IMR-90 (cell line): ENCODE results near the gene MFAP4. TPM values are rescaled to one million over a fixed set of nuclear protein-coding genes. Genes with fewer than 3 reads are reported as not detected.

ENCODE experiments used
- ATAC-seq: fragments of 200-7000 bp; cut with Tn5 transposase; 2 replicates; pipeline ENCODE4 v1.9.1; 2020; ENCODE audit warnings: low read depth, mild to moderate bottlenecking, moderate library complexity
- BruUV-seq: library from RNA; stranded (reverse); fragments of 400-500 nt; replicated peaks from 2 replicates; lab custom pipeline; 2021; lab: Mats Ljungman, UMichigan
- CTCF ChIA-PET: fragments of 300-600 bp; formaldehyde crosslinking; extraction: SDS; loops from one replicate; lab custom pipeline; 2021; ENCODE audit warnings: antibody characterized with exemption; lab: Yijun Ruan, JAX
- POLR2A ChIA-PET: fragments of 300-600 bp; sonication (Branson Sonifier 250); formaldehyde crosslinking; loops from one replicate; lab custom pipeline; 2022; ENCODE audit warnings: antibody characterized with exemption; ENCODE audit not compliant: unreplicated experiment; lab: Charles Lee
- DNase-seq: peaks from one replicate; pipeline ENCODE4 v3.0.0; 2013
- H2AFZ ChIP-seq: replicated peaks from 2 replicates; pipeline ENCODE3; 2013; ENCODE audit warnings: low read length, mild to moderate bottlenecking; ENCODE audit not compliant: poor library complexity
- H2AK5ac ChIP-seq: 2 replicates; pipeline ENCODE4 v1.6.1; 2013; ENCODE audit warnings: low read depth, low read length, inconsistent platforms
- H2AK9ac ChIP-seq: replicated peaks from 2 replicates; pipeline ENCODE3; 2013; ENCODE audit warnings: mild to moderate bottlenecking, low read depth, low read length, moderate library complexity; ENCODE audit not compliant: poor library complexity
- H2BK120ac ChIP-seq: 2 replicates; pipeline ENCODE4 v1.6.1; 2013; ENCODE audit warnings: low read depth, low read length, inconsistent platforms
- H2BK15ac ChIP-seq: 3 replicates; pipeline ENCODE4 v1.6.1; 2013; ENCODE audit warnings: low read depth, low read length, inconsistent platforms
- H2BK20ac ChIP-seq: 2 replicates; pipeline ENCODE4 v1.6.1; 2013; ENCODE audit warnings: low read depth, mild to moderate bottlenecking, inconsistent platforms, low read length, moderate library complexity
- H2BK5ac ChIP-seq: 2 replicates; pipeline ENCODE4 v1.6.1; 2013; ENCODE audit warnings: mild to moderate bottlenecking, low read depth, low read length, inconsistent platforms; ENCODE audit not compliant: poor library complexity, severe bottlenecking
- H3K14ac ChIP-seq: replicated peaks from 2 replicates; pipeline ENCODE4 v1.6.1; 2013; ENCODE audit warnings: low read depth, low read length, inconsistent platforms
- H3K18ac ChIP-seq: 2 replicates; pipeline ENCODE4 v1.6.1; 2013; ENCODE audit warnings: low read depth, low read length, control low read depth
- H3K23ac ChIP-seq: 2 replicates; pipeline ENCODE4 v1.6.1; 2013; ENCODE audit warnings: low read depth, low read length, inconsistent platforms
- H3K27ac ChIP-seq: 2 replicates; pipeline ENCODE4 v1.5.1; 2013; ENCODE audit warnings: mild to moderate bottlenecking, control low read depth, low read length; ENCODE audit not compliant: insufficient read depth
- H3K27me3 ChIP-seq: 2 replicates; pipeline ENCODE4 v1.6.1; 2013; ENCODE audit warnings: low read length; ENCODE audit not compliant: control insufficient read depth, insufficient read depth
- H3K36me3 ChIP-seq: 2 replicates; pipeline ENCODE4 v1.6.1; 2013; ENCODE audit warnings: low read length, mixed read lengths; ENCODE audit not compliant: control insufficient read depth, insufficient read depth
- H3K4ac ChIP-seq: 2 replicates; pipeline ENCODE4 v1.6.1; 2013; ENCODE audit warnings: low read depth, low read length, inconsistent platforms
- H3K4me1 ChIP-seq: 2 replicates; pipeline ENCODE4 v1.6.1; 2013; ENCODE audit warnings: low read length, mixed read lengths; ENCODE audit not compliant: control insufficient read depth, insufficient read depth
- H3K4me2 ChIP-seq: 2 replicates; pipeline ENCODE4 v1.6.1; 2013; ENCODE audit warnings: low read depth, mild to moderate bottlenecking, control low read depth, low read length, moderate library complexity
- H3K4me3 ChIP-seq: 2 replicates; pipeline ENCODE4 v1.5.1; 2013; ENCODE audit warnings: low read depth, mild to moderate bottlenecking, control low read depth, low read length, moderate library complexity; ENCODE audit not compliant: insufficient read depth
- H3K56ac ChIP-seq: 2 replicates; pipeline ENCODE4 v1.6.1; 2013; ENCODE audit warnings: low read length, inconsistent platforms; ENCODE audit not compliant: insufficient read depth; ENCODE audit errors: extremely low read depth
- H3K79me1 ChIP-seq, 2 experiments: 2 replicates each; pipeline ENCODE4 v1.6.1; 2013; ENCODE audit warnings: low read length in 2 of 2, inconsistent platforms in 1 of 2, low read depth in 1 of 2
- H3K9ac ChIP-seq: 2 replicates; pipeline ENCODE4 v1.6.1; 2013; ENCODE audit warnings: low read depth, low read length, control low read depth
- H3K9me1 ChIP-seq: 2 replicates; pipeline ENCODE4 v1.6.1; 2013; ENCODE audit warnings: low read length, inconsistent platforms; ENCODE audit not compliant: insufficient read depth
- H3K9me3 ChIP-seq: 2 replicates; pipeline ENCODE4 v1.6.1; 2013; ENCODE audit warnings: low read length; ENCODE audit not compliant: control insufficient read depth, insufficient read depth
- H4K20me1 ChIP-seq: 2 replicates; pipeline ENCODE4 v1.6.1; 2013; ENCODE audit warnings: low read length, inconsistent platforms; ENCODE audit not compliant: insufficient read depth
- H4K5ac ChIP-seq: 2 replicates; pipeline ENCODE4 v1.6.1; 2013; ENCODE audit warnings: mild to moderate bottlenecking, low read depth, low read length, control low read depth
- H4K8ac ChIP-seq, 2 experiments: 2 replicates each; pipeline ENCODE4 v1.6.1; 2013; ENCODE audit warnings: low read depth in 2 of 2, low read length in 2 of 2, control low read depth in 1 of 2, inconsistent platforms in 1 of 2
- H4K91ac ChIP-seq: 2 replicates; pipeline ENCODE4 v1.6.1; 2013; ENCODE audit warnings: low read depth, low read length, inconsistent platforms; ENCODE audit not compliant: insufficient read depth
- CHD1 ChIP-seq: IDR thresholded peaks from 2 replicates; pipeline ENCODE4 v1.6.1; 2012; ENCODE audit warnings: low read depth, low read length, improper control_type of control experiment
- ELK1 ChIP-seq: fragments of 150-350 bp; IDR thresholded peaks from 2 replicates; pipeline ENCODE4 v1.6.1; 2016; ENCODE audit warnings: low read depth, mild to moderate bottlenecking, low read length, moderate library complexity, borderline replicate concordance
- MAZ ChIP-seq: IDR thresholded peaks from 2 replicates; pipeline ENCODE4 v1.6.1; 2012; ENCODE audit warnings: low read depth, mild to moderate bottlenecking, low read length, improper control_type of control experiment, moderate library complexity, borderline replicate concordance
- RAD21 ChIP-seq: IDR thresholded peaks from 2 replicates; pipeline ENCODE4 v1.6.1; 2012; ENCODE audit warnings: low read length, improper control_type of control experiment
- RFX5 ChIP-seq: IDR thresholded peaks from 2 replicates; pipeline ENCODE4 v1.8.0; 2012; ENCODE audit warnings: low read depth, mild to moderate bottlenecking, low read length, moderate library complexity
- SMC3 ChIP-seq: fragments of 150-350 bp; IDR thresholded peaks from 2 replicates; pipeline ENCODE4 v1.6.1; 2016; ENCODE audit warnings: low read depth, mild to moderate bottlenecking, antibody characterized with exemption, low read length, moderate library complexity
- USF2 ChIP-seq: fragments of 150-350 bp; IDR thresholded peaks from 2 replicates; pipeline ENCODE4 v1.6.1; 2017; ENCODE audit warnings: mild to moderate bottlenecking, antibody characterized with exemption, low read length, low read depth
- WGBS, 2 experiments: methylation state at CpG; one replicate each; pipeline versions ENCODE4 v1.1.5 to v1.1.7; 2013; ENCODE audit warnings: missing lambda C conversion rate in 2 of 2; ENCODE audit not compliant: insufficient read length in 1 of 2; ENCODE audit errors: extremely low coverage in 2 of 2; 5-methylcytosine and 5-hydroxymethylcytosine counted together
- dilution Hi-C: fragments of 300-500 bp; cut with HindIII; formaldehyde crosslinking; loops from one replicate; pipeline ENCODE4 v1.14.3; 2018; ENCODE audit warnings: low sequenced_read_pairs; ENCODE audit not compliant: unreplicated experiment
- in situ Hi-C: fragments of 300-500 bp; cut with MboI; formaldehyde crosslinking; loops from 3 replicates; pipeline ENCODE4 v1.14.3; 2019; ENCODE audit warnings: low sequenced_read_pairs, inconsistent platforms, mixed read lengths
- intact Hi-C: fragments of 100-400 bp; cut with micrococcal nuclease; formaldehyde crosslinking; loops from 2 replicates; pipeline ENCODE4 v1.10.0; 2022
- polyA plus RNA-seq, 3 experiments: library from polyadenylated mRNA; depleted of rRNA; stranded (reverse); fragments of >200 nt; gene quantifications; 2 replicates each; pipeline ENCODE4 v1.2.3, GENCODE V29; 2012; ENCODE audit warnings: low replicate concordance in 1 of 3
- total RNA-seq: library from RNA; depleted of rRNA; stranded (reverse); fragments of >200 nt; gene quantifications from 2 replicates; pipeline ENCODE4 v1.2.3, GENCODE V29; 2012

MFAP4 gene
- total and polyA plus RNA-seq, 2 of the 4 experiments (the other 2 are of a cell fraction), result 7.0 to 71.6 TPM

- Histone ChIP-seq H3K18ac (no peak overlapping the region), H3K9me3 (no peaks in the 10 kb centered on the region), H2BK15ac (no peak overlapping the region), H3K9ac (no peak overlapping the region), H4K5ac (no peak overlapping the region), H3K27ac (no peak overlapping the region), H4K91ac (no peak overlapping the region), H3K4ac (no peak overlapping the region), H3K14ac (no peak overlapping the region), H2BK20ac (no peak overlapping the region), H2BK5ac (no peak overlapping the region), H2AK5ac (no peak overlapping the region), H4K20me1 (peaks cover 16% of the 10 kb centered on the region), H2AFZ (no peak overlapping the region), H3K56ac (no peak overlapping the region), H4K8ac (no peak overlapping the region), H2AK9ac (no peak overlapping the region), H3K4me1 (peaks cover 9% of the 10 kb centered on the region; the same call in 1 of the 2 replicates), H3K79me1 (peaks cover 27 to 35% of the 10 kb centered on the region in 2 experiments), H3K9me1 (peaks cover 16% of the 10 kb centered on the region), H3K23ac (no peak overlapping the region), H3K4me3 (no peak overlapping the region), H2BK120ac (no peak overlapping the region), H3K36me3 (peaks cover 17% of the 10 kb centered on the region), H3K4me2 (no peak overlapping the region), H3K27me3 (no peaks in the 10 kb centered on the region)
- dilution Hi-C loops (no loop called here), in situ Hi-C loops (no loop called here), intact Hi-C loops (loop anchor here (5.0 kb wide), 1 partner anchor 387 kb away; no protein-coding TSS in a partner anchor)
- DNase-seq (no peak), ATAC-seq (no peak)
- BruUV-seq, result no TSS peak
- WGBS, 2 experiments, result 0% methylated on average over 1 of the region's 1 CpG; no CpG with 5 or more reads in 1 of the 2 experiments
- no peak for TF ChIP-seq RFX5
- no peak for TF ChIP-seq MAZ
- no peak for TF ChIP-seq USF2
- TF ChIP-seq RAD21, result no peak
- no peak for TF ChIP-seq ELK1
- TF ChIP-seq SMC3, result no peak
- TF ChIP-seq CHD1, result no peak
- ChIA-PET CTCF (interaction anchor here (1.5 kb wide), 1 partner anchor 13 kb away, joined by 3 read pairs; the partner anchor contains the start of gene B9D1), POLR2A (no interaction called here)
Measured at GRCh38 chr17:19375732-19376131, 11.3 kb downstream of the MFAP4 start.
